Body of pancreas (tissue), 4 donors: ENCODE results near the gene ADNP2.

ENCODE experiments used
- CTCF ChIP-seq, 7 experiments: fragments of 450-650 bp in 4 of 7; fragments of 200-600 bp in 3 of 7; sonication (generic) in 3 of 7; IDR thresholded peaks; one replicate each; pipeline ENCODE4 v1.5.1; 2016 to 2019; ENCODE audit warnings: antibody characterized with exemption in 7 of 7
- POLR2A ChIP-seq, 3 donors: fragments of 450-650 bp; IDR thresholded peaks; one replicate each; pipeline ENCODE4 v1.6.1; 2016; ENCODE audit warnings: antibody characterized with exemption in 3 of 3, mild to moderate bottlenecking in 2 of 3

GRCh38 chr18:80059945-80060344, 49.1 kb upstream of the ADNP2 start:
- TF ChIP-seq CTCF (IDR thresholded peaks at IDR 0.05) (no peak), POLR2A (IDR thresholded peaks at IDR 0.05) (no peak)
